IPS DF 4.7 (cell line): ENCODE measurements around the gene PRAF2.

Source experiments
- DNase-seq: peaks from one replicate; pipeline ENCODE4 v3.0.0-alpha.2; 2013; ENCODE audit warnings: low spot score; ENCODE audit errors: extremely low read depth

The PRAF2 gene

DNA sequence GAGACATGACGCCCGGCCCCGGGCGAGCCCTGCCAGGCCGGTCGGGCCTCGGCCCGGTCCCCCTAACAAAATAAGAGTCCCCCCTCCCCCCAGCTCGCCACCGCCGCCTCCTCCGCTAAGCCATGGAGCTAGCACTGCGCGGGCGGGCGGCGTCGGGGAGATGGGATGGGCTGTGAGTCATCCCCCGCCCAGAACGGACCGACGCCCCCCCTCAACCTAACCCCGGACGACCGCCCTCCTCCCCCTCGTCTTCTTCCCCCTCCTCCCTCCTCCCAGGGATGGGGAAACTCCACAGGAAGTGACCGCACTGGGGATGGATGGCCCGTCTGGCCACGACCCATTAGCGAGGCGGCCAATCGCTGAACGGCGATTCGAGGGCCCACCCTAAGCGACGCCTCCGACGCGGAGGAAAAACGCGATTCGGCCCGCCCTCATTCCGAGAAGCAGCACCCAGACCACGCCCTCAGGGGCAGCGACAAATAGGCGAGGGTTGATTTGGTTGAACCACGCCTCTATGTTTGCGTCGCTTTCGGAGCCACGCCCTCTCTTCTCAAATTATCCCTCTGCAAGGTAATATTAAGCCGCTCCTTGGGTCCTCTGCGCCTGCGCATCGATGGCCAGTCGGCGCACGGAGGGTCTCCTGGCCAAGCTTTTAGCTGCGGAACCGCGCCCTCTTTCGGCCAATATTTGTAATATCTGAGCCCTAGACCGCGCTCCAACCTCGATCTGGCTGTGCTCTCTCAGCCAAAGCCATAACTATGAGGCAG is 30.4 kb downstream of the PRAF2 start, which contains the start of gene TFE3:
TFE3 (minus strand) TSS at position 138 of the 767 bp plus-strand sequence; CDS start at position 7, 131 bp downstream.
- peak; percentile 84 for DNase-seq

- no peak for DNase-seq
Measured at GRCh38 chrX:49042581-49043219, 31.1 kb downstream of the PRAF2 start.

GRCh38 chrX:49041744-49042580 is 31.8 kb downstream of the PRAF2 start:
- DNase-seq, result no peak

DNA sequence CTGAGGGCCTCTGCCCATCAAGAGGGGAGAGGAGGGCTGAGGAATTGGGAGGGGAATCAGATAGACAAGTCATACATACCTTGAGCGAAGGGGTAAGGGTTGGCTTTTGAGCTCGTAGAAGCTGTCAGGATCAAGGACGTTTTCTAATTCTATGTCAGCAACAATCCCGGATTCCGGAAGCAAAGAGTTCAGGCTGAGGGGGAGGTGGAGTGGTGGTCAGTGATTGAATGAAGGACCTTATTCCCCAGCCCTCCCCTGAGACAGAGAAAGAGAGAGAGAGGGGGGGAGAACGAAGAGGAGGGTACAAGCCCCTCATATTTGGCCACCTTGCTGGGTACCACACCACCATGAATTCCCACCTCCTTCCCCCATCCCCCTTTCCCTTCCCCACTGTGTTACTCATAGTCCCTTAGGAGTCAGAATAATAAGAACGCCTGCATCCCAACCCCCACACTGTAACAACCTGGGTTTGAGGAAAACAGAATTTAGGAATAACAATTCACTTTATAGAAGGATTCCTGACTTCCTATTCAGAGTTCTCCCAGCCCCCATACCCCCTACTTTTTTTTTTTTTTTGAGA is 33.3 kb downstream of the PRAF2 start:
- DNase-seq, result no peak

DNA sequence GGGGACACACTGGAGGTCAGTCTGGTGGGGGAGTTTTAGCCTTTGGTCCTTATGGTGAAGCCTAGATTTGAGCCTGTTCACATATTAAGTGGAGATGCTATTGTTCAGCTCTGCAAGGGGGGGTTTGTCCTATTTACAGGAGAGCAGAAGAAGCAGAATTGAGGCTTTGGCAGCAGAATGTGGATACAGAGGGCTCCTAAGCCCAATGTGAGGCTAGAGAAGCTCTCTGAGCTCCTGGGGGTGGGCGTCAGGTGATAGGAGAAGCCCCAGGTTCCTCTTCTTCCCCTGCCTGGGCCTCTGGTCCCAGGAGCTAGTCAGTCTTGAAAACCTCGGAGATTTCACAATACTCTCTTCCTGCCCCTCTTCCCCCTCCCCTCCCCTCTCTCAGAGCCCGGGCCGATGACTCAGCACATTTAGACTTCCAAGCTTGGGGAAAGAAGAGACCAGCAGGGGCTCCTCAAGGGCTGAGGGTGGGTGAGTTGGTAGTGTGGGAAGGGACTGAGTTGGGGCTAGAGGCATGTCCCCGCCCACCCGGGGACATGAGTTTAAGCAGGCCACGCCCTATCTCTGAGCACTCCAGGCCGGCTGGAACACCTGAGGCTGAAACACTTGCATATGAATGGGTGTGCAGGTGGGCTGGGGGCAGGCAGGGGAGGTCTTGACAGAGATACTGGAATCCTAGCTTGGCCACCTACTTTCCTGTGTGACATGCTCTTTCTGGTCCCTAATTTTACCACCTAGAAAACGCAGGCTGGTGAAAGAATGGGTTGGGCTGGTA is 34.0 kb downstream of the PRAF2 start:
- DNase-seq, result peak; percentile 71

GRCh38 chrX:49037883-49038475 is 35.8 kb downstream of the PRAF2 start:
- DNase-seq, result no peak

- no peak for DNase-seq
Measured at GRCh38 chrX:49030283-49030682, 43.5 kb downstream of the PRAF2 start.

DNA sequence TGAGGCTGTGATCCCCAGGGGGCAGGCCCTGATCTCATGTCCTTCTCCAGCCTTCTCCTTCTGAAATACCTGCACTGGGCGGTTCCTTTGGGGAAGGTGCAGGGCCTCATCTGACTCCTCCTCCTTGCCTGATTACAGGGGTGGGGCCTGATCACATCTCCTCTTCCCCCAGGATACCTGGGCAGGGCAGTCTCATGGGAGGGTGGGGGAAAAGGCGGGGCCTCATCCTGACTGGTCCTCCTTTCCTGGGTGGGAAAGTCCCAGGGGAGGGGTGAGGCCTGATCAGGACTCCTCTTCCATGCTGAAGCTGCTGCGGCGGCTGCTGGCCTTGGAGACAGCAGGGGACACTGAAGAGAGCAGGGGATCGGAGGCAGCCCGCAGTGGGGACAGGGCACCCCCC is 43.9 kb downstream of the PRAF2 start:
- DNase-seq, result no peak
